Smooth muscle cell (in vitro differentiated cells): Measurements from ENCODE around the gene SPOCK1. TPM values are rescaled to one million over a fixed set of nuclear protein-coding genes. Genes with fewer than 3 reads are reported as not detected.

Experiments used
- DNase-seq: peaks from one replicate; lab custom pipeline; 2025; ENCODE audit not compliant: unreplicated experiment; lab: John Stamatoyannopoulos, UW
- H2AFZ ChIP-seq: fragments of 200-600 bp; sonication (generic); 2 replicates; pipeline ENCODE4 v1.6.0; 2016; ENCODE audit warnings: antibody characterized with exemption, low read depth, mild to moderate bottlenecking
- H3F3A ChIP-seq: fragments of 200-600 bp; sonication (generic); 2 replicates; pipeline ENCODE4 v1.6.0; 2017; ENCODE audit warnings: antibody characterized with exemption, low read depth
- H3K27ac ChIP-seq: fragments of 200-600 bp; sonication (generic); 2 replicates; pipeline ENCODE4 v1.5.1; 2016; ENCODE audit warnings: low read depth, mild to moderate bottlenecking
- H3K27me3 ChIP-seq: fragments of 200-600 bp; sonication (generic); 2 replicates; pipeline ENCODE4 v1.6.1; 2016; ENCODE audit warnings: low read depth, mild to moderate bottlenecking
- H3K36me3 ChIP-seq: fragments of 200-600 bp; sonication (generic); 2 replicates; pipeline ENCODE4 v1.5.1; 2016; ENCODE audit warnings: low read depth
- H3K4me1 ChIP-seq: fragments of 200-600 bp; sonication (generic); 2 replicates; pipeline ENCODE4 v1.5.1; 2016; ENCODE audit warnings: low read depth
- H3K4me2 ChIP-seq: fragments of 200-600 bp; sonication (generic); 2 replicates; pipeline ENCODE4 v1.6.0; 2016; ENCODE audit warnings: mild to moderate bottlenecking
- H3K4me3 ChIP-seq: fragments of 200-600 bp; sonication (generic); 2 replicates; pipeline ENCODE4 v1.5.1; 2016; ENCODE audit warnings: mild to moderate bottlenecking
- H3K79me2 ChIP-seq: fragments of 200-600 bp; sonication (generic); 2 replicates; pipeline ENCODE4 v1.6.0; 2016; ENCODE audit warnings: low read depth, mild to moderate bottlenecking
- H3K9ac ChIP-seq: fragments of 200-600 bp; sonication (generic); 2 replicates; pipeline ENCODE4 v1.6.0; 2016; ENCODE audit warnings: low read depth
- H3K9me3 ChIP-seq: fragments of 200-600 bp; sonication (generic); replicated peaks from 2 replicates; pipeline ENCODE4 v1.5.1; 2016; ENCODE audit warnings: low read depth
- H4K20me1 ChIP-seq: fragments of 200-600 bp; sonication (generic); 2 replicates; pipeline ENCODE4 v1.6.0; 2016; ENCODE audit warnings: low read depth
- WGBS: methylation state at CpG from one replicate; pipeline ENCODE4 v1.1.7; 2016; ENCODE audit warnings: low lambda C conversion rate; 5-methylcytosine and 5-hydroxymethylcytosine counted together
- polyA plus RNA-seq: library from polyadenylated mRNA; unstranded; fragments of >200 nt; fragmentation: Nextera tagmentation; extraction: Ambion mirVana; gene quantifications from 2 replicates; pipeline ENCODE4 v1.2.1, GENCODE V29; 2016
- total RNA-seq: library from RNA; depleted of rRNA; stranded (reverse); fragments of >200 nt; gene quantifications from 2 replicates; pipeline ENCODE4 v1.2.3, GENCODE V29; 2014
- TF ChIP-seq, protein P1 (sequence below): fragments of 200-600 bp; sonication (generic); IDR thresholded peaks from 2 replicates; pipeline ENCODE4 v1.5.1; 2017; ENCODE audit warnings: borderline replicate concordance, mild to moderate bottlenecking, antibody characterized with exemption; ENCODE audit not compliant: insufficient read depth, poor library complexity, severe bottlenecking

Gene SPOCK1
- total and polyA plus RNA-seq, 2 experiments from 2014 or later, result 56.2 to 80.0 TPM

- H4K20me1 ChIP-seq, result no peaks in the 10 kb centered on the region
- H3K27ac ChIP-seq, result no peak overlapping the region
- TF ChIP-seq, protein P1, sequence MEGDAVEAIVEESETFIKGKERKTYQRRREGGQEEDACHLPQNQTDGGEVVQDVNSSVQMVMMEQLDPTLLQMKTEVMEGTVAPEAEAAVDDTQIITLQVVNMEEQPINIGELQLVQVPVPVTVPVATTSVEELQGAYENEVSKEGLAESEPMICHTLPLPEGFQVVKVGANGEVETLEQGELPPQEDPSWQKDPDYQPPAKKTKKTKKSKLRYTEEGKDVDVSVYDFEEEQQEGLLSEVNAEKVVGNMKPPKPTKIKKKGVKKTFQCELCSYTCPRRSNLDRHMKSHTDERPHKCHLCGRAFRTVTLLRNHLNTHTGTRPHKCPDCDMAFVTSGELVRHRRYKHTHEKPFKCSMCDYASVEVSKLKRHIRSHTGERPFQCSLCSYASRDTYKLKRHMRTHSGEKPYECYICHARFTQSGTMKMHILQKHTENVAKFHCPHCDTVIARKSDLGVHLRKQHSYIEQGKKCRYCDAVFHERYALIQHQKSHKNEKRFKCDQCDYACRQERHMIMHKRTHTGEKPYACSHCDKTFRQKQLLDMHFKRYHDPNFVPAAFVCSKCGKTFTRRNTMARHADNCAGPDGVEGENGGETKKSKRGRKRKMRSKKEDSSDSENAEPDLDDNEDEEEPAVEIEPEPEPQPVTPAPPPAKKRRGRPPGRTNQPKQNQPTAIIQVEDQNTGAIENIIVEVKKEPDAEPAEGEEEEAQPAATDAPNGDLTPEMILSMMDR, result no peak
- no peak overlapping the region for H3K4me3 ChIP-seq
- no peak for DNase-seq
- H3F3A ChIP-seq, result no peaks in the 10 kb centered on the region
- H3K4me2 ChIP-seq, result no peak overlapping the region
- no peaks in the 10 kb centered on the region for H3K27me3 ChIP-seq
- H3K9me3 ChIP-seq, result no peaks in the 10 kb centered on the region
- no peaks in the 10 kb centered on the region for H3K79me2 ChIP-seq
- 96% methylated on average over 2 of the region's 2 CpGs for WGBS
- H3K9ac ChIP-seq, result no peak overlapping the region
- no peaks in the 10 kb centered on the region for H3K36me3 ChIP-seq
- no peak overlapping the region for H2AFZ ChIP-seq
- H3K4me1 ChIP-seq, result peaks cover 22% of the 10 kb centered on the region
These were observed 189.8 kb downstream of the SPOCK1 start for GRCh38 chr5:137309290-137309689.

- no peaks in the 10 kb centered on the region for H3K9me3 ChIP-seq
- H3K4me2 ChIP-seq, result no peak overlapping the region
- H3K9ac ChIP-seq, result no peak overlapping the region
- H3K27me3 ChIP-seq, result no peaks in the 10 kb centered on the region
- H3K27ac ChIP-seq, result no peak overlapping the region
- no peak overlapping the region for H3K4me3 ChIP-seq
- no peaks in the 10 kb centered on the region for H3K79me2 ChIP-seq
- H2AFZ ChIP-seq, result no peak overlapping the region
- TF ChIP-seq, protein P1, result no peak
- 92% methylated on average over 3 of the region's 3 CpGs for WGBS
- DNase-seq, result no peak
- no peaks in the 10 kb centered on the region for H3F3A ChIP-seq
- H3K36me3 ChIP-seq, result no peaks in the 10 kb centered on the region
- H3K4me1 ChIP-seq, result peaks cover 22% of the 10 kb centered on the region
- H4K20me1 ChIP-seq, result no peaks in the 10 kb centered on the region
These were observed 190.8 kb downstream of the SPOCK1 start for GRCh38 chr5:137308311-137308710.

GRCh38 chr5:137306903-137307302 lies 192.2 kb downstream of the SPOCK1 start:
- H3K27ac ChIP-seq, result no peak overlapping the region
- WGBS, result 88% methylated on average over 3 of the region's 3 CpGs
- no peak overlapping the region for H2AFZ ChIP-seq
- H3K27me3 ChIP-seq, result no peaks in the 10 kb centered on the region
- no peak for DNase-seq
- H3F3A ChIP-seq, result no peaks in the 10 kb centered on the region
- H3K79me2 ChIP-seq, result no peaks in the 10 kb centered on the region
- no peaks in the 10 kb centered on the region for H4K20me1 ChIP-seq
- no peak overlapping the region for H3K4me3 ChIP-seq
- peaks cover 21% of the 10 kb centered on the region for H3K4me1 ChIP-seq
- H3K9me3 ChIP-seq, result no peaks in the 10 kb centered on the region
- no peak overlapping the region for H3K9ac ChIP-seq
- no peaks in the 10 kb centered on the region for H3K36me3 ChIP-seq
- TF ChIP-seq, protein P1, result no peak
- H3K4me2 ChIP-seq, result no peak overlapping the region

DNA sequence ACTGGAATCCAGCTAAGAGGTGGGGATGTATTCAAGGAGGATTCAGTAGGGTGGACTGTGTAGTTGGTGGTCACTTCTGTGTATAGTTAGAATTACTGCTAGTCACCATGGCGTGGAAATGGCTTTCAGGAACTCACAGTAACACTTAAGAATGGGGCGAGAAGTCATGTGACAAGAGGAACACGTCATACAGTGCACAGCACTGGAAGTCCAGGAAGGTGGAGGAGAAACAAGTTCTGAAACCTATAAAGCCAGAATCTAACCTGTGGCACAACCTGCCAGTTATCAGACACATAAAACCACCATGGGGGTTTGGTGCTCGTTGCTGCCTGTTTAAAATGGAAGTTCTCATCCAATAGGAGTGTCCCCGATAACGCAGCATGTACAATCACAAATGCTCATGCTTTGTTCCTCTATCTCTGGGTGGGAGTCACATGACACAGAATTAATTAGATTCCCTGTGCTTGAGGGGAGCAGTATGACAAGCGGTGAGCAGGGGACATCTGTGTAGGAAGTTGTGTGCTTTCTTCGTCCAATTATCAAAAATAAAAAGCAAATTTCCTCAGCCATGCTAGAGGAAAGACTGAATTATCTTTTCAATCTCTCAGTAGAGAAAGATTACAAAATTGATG lies 193.0 kb downstream of the SPOCK1 start:
- Histone ChIP-seq H3K27me3 (no peaks in the 10 kb centered on the region), H3K4me3 (no peak overlapping the region), H2AFZ (no peak overlapping the region), H3K9ac (no peak overlapping the region), H3K36me3 (no peaks in the 10 kb centered on the region), H4K20me1 (no peaks in the 10 kb centered on the region), H3K9me3 (no peaks in the 10 kb centered on the region), H3K27ac (no peak overlapping the region), H3F3A (no peaks in the 10 kb centered on the region), H3K79me2 (no peaks in the 10 kb centered on the region), H3K4me1 (peaks cover 13% of the 10 kb centered on the region), H3K4me2 (no peak overlapping the region)
- TF ChIP-seq, protein P1, result no peak
- 93% methylated on average over 8 of the region's 8 CpGs for WGBS
- DNase-seq, result no peak
